K562 treated with DMSO at 1 percent for 4 hours (cell line): ENCODE results near the gene TRIM34. TPM values are rescaled to one million over a fixed set of nuclear protein-coding genes. Genes with fewer than 3 reads are reported as not detected.

Experiments
- total RNA-seq: library from RNA; unstranded; fragments of 300-600 nt; gene quantifications from 2 replicates; pipeline ENCODE4 v1.2.3, GENCODE V29; 2022; ENCODE audit not compliant: insufficient read depth

Gene TRIM34, protein sequence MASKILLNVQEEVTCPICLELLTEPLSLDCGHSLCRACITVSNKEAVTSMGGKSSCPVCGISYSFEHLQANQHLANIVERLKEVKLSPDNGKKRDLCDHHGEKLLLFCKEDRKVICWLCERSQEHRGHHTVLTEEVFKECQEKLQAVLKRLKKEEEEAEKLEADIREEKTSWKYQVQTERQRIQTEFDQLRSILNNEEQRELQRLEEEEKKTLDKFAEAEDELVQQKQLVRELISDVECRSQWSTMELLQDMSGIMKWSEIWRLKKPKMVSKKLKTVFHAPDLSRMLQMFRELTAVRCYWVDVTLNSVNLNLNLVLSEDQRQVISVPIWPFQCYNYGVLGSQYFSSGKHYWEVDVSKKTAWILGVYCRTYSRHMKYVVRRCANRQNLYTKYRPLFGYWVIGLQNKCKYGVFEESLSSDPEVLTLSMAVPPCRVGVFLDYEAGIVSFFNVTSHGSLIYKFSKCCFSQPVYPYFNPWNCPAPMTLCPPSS
- total RNA-seq, result 2.0 and 3.1 TPM in 2 replicates

GRCh38 chr11:5624489-5625279 is at the start of gene TRIM34:
Gene TRIM34 (plus strand): TSS chr11:5625001. CDS start chr11:5632332, 7,331 bp downstream.

DNA sequence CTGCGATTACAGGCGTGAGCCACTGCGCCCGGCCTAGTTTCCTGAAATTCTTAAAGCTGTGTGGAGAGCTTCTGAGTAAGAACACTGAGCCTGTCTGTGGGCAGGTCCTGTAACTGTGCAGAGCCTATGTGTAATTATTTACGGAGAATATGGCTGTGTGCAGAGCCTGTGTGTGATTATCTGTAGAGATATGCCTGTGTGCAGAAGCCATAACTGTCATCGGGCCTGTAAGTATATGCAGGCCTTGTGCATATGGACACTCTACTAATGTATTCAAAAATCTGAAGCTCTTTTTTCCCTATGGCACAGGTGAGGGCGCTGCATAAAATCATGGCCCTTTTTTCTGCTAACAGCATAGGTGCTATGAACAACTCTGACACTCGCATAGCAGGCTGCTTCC is 44.2 kb upstream of the TRIM34 start, which contains the start of gene OR52B6:
Gene OR52B6 (plus strand): TSS at position 301 of the 400 bp plus-strand sequence. CDS start 0 bp downstream, at position 301.

DNA sequence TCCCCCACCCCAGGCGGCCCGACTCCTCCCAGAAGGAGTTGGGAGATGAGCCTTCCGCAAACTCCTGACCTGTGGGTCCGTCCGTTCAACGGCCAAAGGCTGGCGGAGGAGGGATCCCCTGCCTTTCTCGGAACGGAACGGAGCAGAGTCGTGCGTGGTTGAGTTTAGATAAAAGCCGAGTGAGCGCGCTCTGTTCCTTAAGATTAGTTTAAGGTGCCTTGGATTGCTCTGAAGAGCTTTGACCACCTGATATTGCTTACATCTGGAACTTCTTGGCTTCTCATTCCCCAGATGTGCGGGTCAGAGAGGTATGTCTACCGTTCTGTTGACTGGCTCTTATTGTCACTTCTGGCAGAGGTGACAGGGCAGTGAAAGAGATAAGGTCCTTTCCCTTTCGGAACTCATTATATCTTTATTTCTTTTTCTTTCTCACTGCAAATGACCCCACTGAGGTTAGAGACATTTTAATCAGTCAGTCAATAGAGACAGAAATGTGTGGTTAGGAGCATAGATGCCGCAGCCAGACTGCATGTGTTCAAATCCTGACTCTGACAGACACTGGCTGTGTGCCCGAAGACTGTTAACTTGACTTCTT is 28.1 kb upstream of the TRIM34 start, which contains the start of gene TRIM6:
Gene TRIM6 (plus strand): TSS at position 31 of the 595 bp plus-strand sequence. CDS start 261 bp downstream, at position 292.

DNA sequence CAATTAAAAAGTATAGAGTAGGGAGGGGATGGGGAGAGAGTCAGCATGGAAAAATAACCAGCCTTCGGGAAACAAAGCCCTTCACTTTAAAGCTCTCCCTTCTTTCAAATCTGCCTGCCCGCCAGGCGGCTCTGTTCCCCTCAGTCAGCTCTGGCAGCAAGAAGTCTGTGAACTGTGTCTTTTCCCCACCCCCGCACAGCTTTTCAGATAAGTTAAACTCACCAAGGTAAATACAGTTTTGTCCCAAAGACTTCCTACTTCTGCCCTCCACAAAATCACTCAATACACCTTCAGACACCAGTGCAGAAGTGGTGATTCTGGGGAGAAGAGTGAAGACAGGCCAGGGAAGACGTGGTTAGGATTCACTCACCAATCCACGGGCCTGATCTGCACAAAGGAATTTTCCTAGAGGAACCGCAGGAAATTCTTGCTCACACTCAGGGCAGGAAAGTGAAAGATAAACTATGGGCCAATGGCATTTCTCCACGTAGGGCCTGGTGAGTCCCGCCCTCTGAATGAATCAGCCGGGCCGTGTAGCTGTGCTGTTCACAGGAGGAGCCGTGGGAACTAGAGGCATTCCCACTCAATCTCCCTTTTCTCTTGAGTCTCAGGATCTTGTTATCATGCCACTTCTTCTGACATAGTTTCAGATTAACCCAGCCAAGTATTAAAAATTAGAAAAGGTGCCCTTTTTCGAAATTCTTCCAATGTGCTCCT is 60.0 kb downstream of the TRIM34 start, which contains the start of gene TRIM5:
Gene TRIM5 (minus strand): TSS at position 429 of the 717 bp plus-strand sequence. CDS start 4,897 bp downstream, outside the sequence.

DNA sequence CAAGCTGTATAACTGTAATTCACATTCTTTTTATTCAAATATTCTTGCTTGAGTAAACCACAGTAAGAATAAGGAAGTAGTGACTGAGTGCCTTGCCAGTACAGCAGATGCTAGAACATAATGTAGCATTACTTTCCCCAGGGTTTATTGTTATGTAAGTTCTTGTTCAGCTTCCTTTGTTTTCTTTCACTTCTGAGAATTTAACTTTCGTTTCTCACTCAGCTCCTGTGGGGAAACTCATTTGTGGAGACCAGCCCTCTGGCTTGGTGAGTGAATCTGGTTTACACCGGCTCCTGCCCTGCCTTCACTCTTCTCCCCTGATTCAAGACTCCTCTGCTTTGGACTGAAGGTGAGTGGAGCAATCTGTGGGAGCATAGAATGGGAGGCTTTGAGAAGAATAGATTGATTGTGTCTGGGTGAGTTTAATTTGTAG is 64.8 kb downstream of the TRIM34 start, which contains the start of gene TRIM22:
Gene TRIM22 (plus strand): TSS at position 240 of the 433 bp plus-strand sequence. CDS start 6,443 bp downstream, outside the sequence.

Other genes starting within 250 kb of the TRIM34 start
- gene OR51M1, start 241.2 kb upstream of the TRIM34 start, total RNA-seq, result not detected in 2 replicates
- not detected in 2 replicates for gene OR51Q1, start 202.9 kb upstream of the TRIM34 start, total RNA-seq
- not detected in 2 replicates for gene OR51I1, start 183.5 kb upstream of the TRIM34 start, total RNA-seq
- gene OR51I2, start 175.7 kb upstream of the TRIM34 start, total RNA-seq, result not detected in 2 replicates
- not detected in 2 replicates for gene OR52D1, start 136.3 kb upstream of the TRIM34 start, total RNA-seq
- gene UBQLN3, start 115.0 kb upstream of the TRIM34 start, total RNA-seq, result not detected in 2 replicates
- 0.44 TPM in 1 of 2 replicates, not detected in the other for gene UBQLNL, start 108.3 kb upstream of the TRIM34 start, total RNA-seq
- not detected in 2 replicates for gene OR52H1, start 76.5 kb upstream of the TRIM34 start, total RNA-seq
- gene OR52B6, start 44.1 kb upstream of the TRIM34 start, total RNA-seq, result not detected in 2 replicates
- gene TRIM6, start 28.4 kb upstream of the TRIM34 start, total RNA-seq, result 10.9 and 13.0 TPM in 2 replicates
- 11.6 and 13.1 TPM in 2 replicates for gene TRIM5, start 60.1 kb downstream of the TRIM34 start, total RNA-seq
- 0.41 and 0.45 TPM in 2 replicates for gene TRIM22, start 64.8 kb downstream of the TRIM34 start, total RNA-seq
- gene OR56B1, start 111.4 kb downstream of the TRIM34 start, total RNA-seq, result not detected in 2 replicates
- not detected in 2 replicates for gene OR52N4, start 129.2 kb downstream of the TRIM34 start, total RNA-seq
- not detected in 2 replicates for gene OR52N5, start 158.4 kb downstream of the TRIM34 start, total RNA-seq
- not detected in 2 replicates for gene OR52N1, start 166.3 kb downstream of the TRIM34 start, total RNA-seq
- not detected in 2 replicates for gene OR52N2, start 183.9 kb downstream of the TRIM34 start, total RNA-seq
- not detected in 2 replicates for gene OR52E6, start 216.9 kb downstream of the TRIM34 start, total RNA-seq
- not detected in 2 replicates for gene OR52E8, start 232.7 kb downstream of the TRIM34 start, total RNA-seq